ENCODE measurements around the gene PCDHGC3. TPM values are rescaled to one million over a fixed set of nuclear protein-coding genes. Genes with fewer than 3 reads are reported as not detected.
"Not testable (repeated sequence)": the region's sequence is repeated elsewhere in the genome, so short reads cannot be mapped to it uniquely, and the experiment has no call there.

PCDHGC3 gene
- total RNA-seq (not detected), polyA plus RNA-seq (under 1 TPM in 2 of 3 donors, not detected in 1; 0.18 to 0.25 TPM), total RNA-seq (0 to 0.35 (median 0.07) reads per million in 6 experiments)

- H3K4me1 Mint-ChIP-seq: peaks cover 10 to 31% (median 28%) of the 10 kb centered on the region in 4 donors
- no peaks in the 10 kb centered on the region for H3K9me3 Mint-ChIP-seq
- DNase-seq (peak in 3 of 10 donors; percentile 18 to 22 (median 20)), ATAC-seq (peak; percentile 74 to 92)
- H3K4me3 Mint-ChIP-seq: peak within 1 kb of the TSS; percentile 83 to 93 (median 87)
- H3K36me3 Mint-ChIP-seq: no peaks in the 10 kb centered on the region
- peak within 1 kb of the TSS in 3 of 10 donors; percentile 1 to 78 (median 9) for H3K27ac Mint-ChIP-seq
- peaks cover 32 to 64% (median 47%) of the 10 kb centered on the region in 5 donors for H3K27me3 Mint-ChIP-seq
- POLR2A ChIA-PET: no interaction called here
Observed at GRCh38 chr5:141475625-141476131, at the start of gene PCDHGC3. PCDHGC3 (plus strand) TSS chr5:141475966; CDS start chr5:141476117, 151 bp downstream.

GRCh38 chr5:141427783-141428426 is 47.9 kb upstream of the PCDHGC3 start:
- DNase-seq: no peak
- no peak for ATAC-seq
- H3K27me3 Mint-ChIP-seq: peaks cover 46 to 82% (median 59%) of the 10 kb centered on the region in 5 donors
- POLR2A ChIA-PET: no interaction called here
- H3K4me1 Mint-ChIP-seq: peaks cover 3 to 9% (median 7%) of the 10 kb centered on the region in 4 donors
- H3K36me3 Mint-ChIP-seq: peaks cover 18 to 57% (median 28%) of the 10 kb centered on the region in 3 donors
- H3K9me3 Mint-ChIP-seq: peaks cover 16 to 77% (median 30%) of the 10 kb centered on the region in 9 donors
- H3K4me3 Mint-ChIP-seq: peak overlapping the region in 1 of 10 donors; percentile 56
- H3K27ac Mint-ChIP-seq: no peak overlapping the region

- H3K36me3 Mint-ChIP-seq: peaks cover 22 to 63% (median 35%) of the 10 kb centered on the region in 3 donors
- ATAC-seq: peak in 1 of 2 donors; percentile 57
- peaks cover 45 to 81% (median 57%) of the 10 kb centered on the region in 5 donors for H3K27me3 Mint-ChIP-seq
- no peak for DNase-seq
- H3K4me3 Mint-ChIP-seq: peak within 1 kb of the TSS; percentile 42 to 81 (median 70)
- H3K4me1 Mint-ChIP-seq: peaks cover 3 to 9% (median 7%) of the 10 kb centered on the region in 4 donors
- peaks cover 16 to 79% (median 34%) of the 10 kb centered on the region in 9 donors for H3K9me3 Mint-ChIP-seq
- POLR2A ChIA-PET: no interaction called here
- peak within 1 kb of the TSS in 3 of 10 donors; percentile 25 to 87 (median 61) for H3K27ac Mint-ChIP-seq
Observed at GRCh38 chr5:141430332-141431113, 45.2 kb upstream of the PCDHGC3 start, which contains the start of gene PCDHGA12. PCDHGA12 (plus strand) TSS chr5:141430507; CDS start chr5:141430760, 253 bp downstream.

GRCh38 chr5:141431286-141431685 is 44.5 kb upstream of the PCDHGC3 start:
- DNase-seq (no peak), ATAC-seq (peak in 1 of 2 donors; percentile 17)
- peaks cover 22 to 58% (median 31%) of the 10 kb centered on the region in 3 donors for H3K36me3 Mint-ChIP-seq
- POLR2A ChIA-PET: no interaction called here
- H3K9me3 Mint-ChIP-seq: peaks cover 14 to 74% (median 36%) of the 10 kb centered on the region in 9 donors
- H3K27ac Mint-ChIP-seq: peak overlapping the region in 1 of 10 donors; percentile 87
- peaks cover 42 to 81% (median 57%) of the 10 kb centered on the region in 5 donors for H3K27me3 Mint-ChIP-seq
- H3K4me3 Mint-ChIP-seq: peak overlapping the region in 9 of 10 donors; percentile 4 to 81 (median 59)
- peaks cover 3 to 9% (median 7%) of the 10 kb centered on the region in 4 donors for H3K4me1 Mint-ChIP-seq

- Mint-ChIP-seq H3K4me3 (peak overlapping the region in 1 of 10 donors; percentile 66), H3K36me3 (peaks cover 22 to 53% (median 37%) of the 10 kb centered on the region in 3 donors), H3K27ac (peak overlapping the region in 1 of 10 donors; percentile 87), H3K27me3 (peaks cover 33 to 81% (median 59%) of the 10 kb centered on the region in 5 donors), H3K9me3 (peaks cover 12 to 63% (median 36%) of the 10 kb centered on the region in 9 donors)
- POLR2A ChIA-PET, H3K4me1 Mint-ChIP-seq, DNase-seq, ATAC-seq: not testable (repeated sequence)
Observed at GRCh38 chr5:141432308-141432707, 43.5 kb upstream of the PCDHGC3 start.

GRCh38 chr5:141432726-141433125 is 43.0 kb upstream of the PCDHGC3 start:
- H3K27ac Mint-ChIP-seq, H3K4me1 Mint-ChIP-seq, POLR2A ChIA-PET, ATAC-seq, DNase-seq: not testable (repeated sequence)
- H3K36me3 Mint-ChIP-seq: peaks cover 22 to 53% (median 40%) of the 10 kb centered on the region in 3 donors
- peak overlapping the region in 2 of 10 donors; percentile 28 to 47 for H3K4me3 Mint-ChIP-seq
- H3K9me3 Mint-ChIP-seq: peaks cover 12 to 62% (median 36%) of the 10 kb centered on the region in 9 donors
- H3K27me3 Mint-ChIP-seq: peaks cover 33 to 81% (median 56%) of the 10 kb centered on the region in 5 donors

- peaks cover 20 to 46% (median 37%) of the 10 kb centered on the region in 3 donors for H3K36me3 Mint-ChIP-seq
- H3K4me1 Mint-ChIP-seq: peaks cover 3 to 9% (median 7%) of the 10 kb centered on the region in 4 donors
- H3K9me3 Mint-ChIP-seq: peaks cover 9 to 54% (median 33%) of the 10 kb centered on the region in 9 donors
- ATAC-seq (no peak), DNase-seq (no peak)
- H3K27me3 Mint-ChIP-seq: peaks cover 30 to 70% (median 47%) of the 10 kb centered on the region in 5 donors
- no peak overlapping the region for H3K27ac Mint-ChIP-seq
- POLR2A ChIA-PET: no interaction called here
- H3K4me3 Mint-ChIP-seq: no peak overlapping the region
Observed at GRCh38 chr5:141434006-141434405, 41.8 kb upstream of the PCDHGC3 start.

- ATAC-seq (no peak), DNase-seq (no peak)
- Mint-ChIP-seq H3K36me3 (peaks cover 8 to 32% (median 18%) of the 10 kb centered on the region in 3 donors), H3K4me3 (no peak overlapping the region), H3K4me1 (no peaks in the 10 kb centered on the region), H3K27me3 (peaks cover 19 to 60% (median 35%) of the 10 kb centered on the region in 5 donors), H3K9me3 (peaks cover 0 to 44% (median 24%) of the 10 kb centered on the region in 9 donors), H3K27ac (no peak overlapping the region)
- POLR2A ChIA-PET: no interaction called here
Observed at GRCh38 chr5:141437221-141437620, 38.5 kb upstream of the PCDHGC3 start.

GRCh38 chr5:141439411-141440141 is 36.2 kb upstream of the PCDHGC3 start:
- no peaks in the 10 kb centered on the region for H3K4me1 Mint-ChIP-seq
- ATAC-seq (no peak), DNase-seq (no peak)
- H3K27ac Mint-ChIP-seq: no peak overlapping the region
- no peak overlapping the region for H3K4me3 Mint-ChIP-seq
- H3K36me3 Mint-ChIP-seq: peaks cover under 1 to 19% (median 10%) of the 10 kb centered on the region in 3 donors
- H3K27me3 Mint-ChIP-seq: peaks cover 14 to 48% (median 16%) of the 10 kb centered on the region in 5 donors
- POLR2A ChIA-PET: no interaction called here
- H3K9me3 Mint-ChIP-seq: peaks cover 0 to 30% (median 10%) of the 10 kb centered on the region in 9 donors

GRCh38 chr5:141440341-141440740 is 35.4 kb upstream of the PCDHGC3 start:
- Mint-ChIP-seq H3K4me3 (no peak overlapping the region), H3K4me1 (no peaks in the 10 kb centered on the region), H3K9me3 (peaks cover 0 to 26% (median 9%) of the 10 kb centered on the region in 9 donors), H3K36me3 (peaks cover 0 to 17% (median 12%) of the 10 kb centered on the region in 3 donors), H3K27me3 (peaks cover 14 to 47% (median 17%) of the 10 kb centered on the region in 5 donors), H3K27ac (no peak overlapping the region)
- POLR2A ChIA-PET: no interaction called here
- no peak for DNase-seq
- no peak for ATAC-seq

GRCh38 chr5:141441571-141442170 is 34.1 kb upstream of the PCDHGC3 start:
- Mint-ChIP-seq H3K9me3 (peaks cover 0 to 21% (median 9%) of the 10 kb centered on the region in 9 donors), H3K4me3 (no peak overlapping the region), H3K27ac (no peak overlapping the region), H3K27me3 (peaks cover 17 to 47% (median 19%) of the 10 kb centered on the region in 5 donors), H3K36me3 (peaks cover 0 to 21% (median 10%) of the 10 kb centered on the region in 3 donors), H3K4me1 (no peaks in the 10 kb centered on the region)
- POLR2A ChIA-PET: no interaction called here
- no peak for ATAC-seq
- no peak for DNase-seq
